HEK293T (cell line): ENCODE results near the gene DOCK1.

Source experiments
- ARNT ChIP-seq: fragments of 450-650 bp; IDR thresholded peaks from 2 replicates; pipeline ENCODE4 v1.6.1; 2017; ENCODE audit warnings: mild to moderate bottlenecking
- BHLHE40 ChIP-seq: fragments of 450-650 bp; IDR thresholded peaks from 2 replicates; pipeline ENCODE4 v1.6.1; 2016; ENCODE audit warnings: mild to moderate bottlenecking, moderate library complexity, borderline replicate concordance
- CTBP1 ChIP-seq: fragments of 450-650 bp; IDR thresholded peaks from 2 replicates; pipeline ENCODE4 v1.6.1; 2016; ENCODE audit warnings: borderline replicate concordance
- ELF4 ChIP-seq: fragments of 450-650 bp; IDR thresholded peaks from 2 replicates; pipeline ENCODE4 v1.6.1; 2017; ENCODE audit warnings: antibody characterized with exemption
- FOXA1 ChIP-seq: fragments of 450-650 bp; IDR thresholded peaks from 2 replicates; pipeline ENCODE4 v1.6.1; 2016; ENCODE audit warnings: mild to moderate bottlenecking
- FOXM1 ChIP-seq: fragments of 450-650 bp; IDR thresholded peaks from 2 replicates; pipeline ENCODE4 v1.6.1; 2017; ENCODE audit warnings: mild to moderate bottlenecking, borderline replicate concordance
- HDGF ChIP-seq: fragments of 450-650 bp; IDR thresholded peaks from 2 replicates; pipeline ENCODE4 v1.6.1; 2017; ENCODE audit warnings: antibody characterized with exemption, borderline replicate concordance
- LEF1 ChIP-seq: fragments of 450-650 bp; IDR thresholded peaks from 2 replicates; pipeline ENCODE4 v1.6.1; 2017; ENCODE audit warnings: mild to moderate bottlenecking, borderline replicate concordance
- NFRKB ChIP-seq: fragments of 450-650 bp; IDR thresholded peaks from 2 replicates; pipeline ENCODE4 v1.6.1; 2016; ENCODE audit warnings: mild to moderate bottlenecking, moderate library complexity
- SP1 ChIP-seq: fragments of 450-650 bp; IDR thresholded peaks from 2 replicates; pipeline ENCODE4 v1.6.1; 2017
- SUZ12 ChIP-seq: fragments of 450-650 bp; IDR thresholded peaks from 2 replicates; pipeline ENCODE4 v1.6.1; 2016; ENCODE audit warnings: mild to moderate bottlenecking
- TARDBP ChIP-seq: fragments of 450-650 bp; IDR thresholded peaks from 2 replicates; pipeline ENCODE4 v1.6.1; 2016
- ZNF384 ChIP-seq: fragments of 450-650 bp; IDR thresholded peaks from 2 replicates; pipeline ENCODE4 v1.6.1; 2016
- TF ChIP-seq, protein P1 (sequence below): fragments of 450-650 bp; IDR thresholded peaks from 2 replicates; pipeline ENCODE4 v1.6.1; 2016

DNA sequence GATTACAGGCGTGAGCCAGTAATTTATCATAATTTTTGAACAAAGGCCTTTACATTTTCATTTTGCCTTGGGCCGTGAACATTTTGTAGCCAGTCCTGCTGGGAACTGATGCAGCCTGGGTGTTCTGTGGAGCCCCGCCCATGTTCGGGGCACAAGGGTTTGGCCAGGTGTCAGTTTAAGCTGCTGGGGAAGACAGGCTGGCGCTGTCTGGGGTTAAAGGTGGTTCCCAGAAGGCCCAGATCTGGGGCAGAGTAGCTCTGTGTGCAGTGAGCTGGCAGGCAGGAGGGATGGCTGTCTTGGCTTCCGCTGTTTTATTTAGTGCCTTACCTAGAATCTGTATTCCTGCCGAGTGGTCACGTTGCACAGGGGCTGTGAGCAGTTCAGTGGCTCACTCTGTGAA lies 50.2 kb downstream of the DOCK1 start:
- TF ChIP-seq SP1 (no peak), LEF1 (no peak), CTBP1 (no peak), FOXM1 (no peak), FOXA1 (no peak), BHLHE40 (no peak), NFRKB (no peak), TARDBP (no peak), ZNF384 (no peak), HDGF (no peak), ELF4 (no peak), ARNT (no peak), SUZ12 (no peak)
- TF ChIP-seq, protein P1, sequence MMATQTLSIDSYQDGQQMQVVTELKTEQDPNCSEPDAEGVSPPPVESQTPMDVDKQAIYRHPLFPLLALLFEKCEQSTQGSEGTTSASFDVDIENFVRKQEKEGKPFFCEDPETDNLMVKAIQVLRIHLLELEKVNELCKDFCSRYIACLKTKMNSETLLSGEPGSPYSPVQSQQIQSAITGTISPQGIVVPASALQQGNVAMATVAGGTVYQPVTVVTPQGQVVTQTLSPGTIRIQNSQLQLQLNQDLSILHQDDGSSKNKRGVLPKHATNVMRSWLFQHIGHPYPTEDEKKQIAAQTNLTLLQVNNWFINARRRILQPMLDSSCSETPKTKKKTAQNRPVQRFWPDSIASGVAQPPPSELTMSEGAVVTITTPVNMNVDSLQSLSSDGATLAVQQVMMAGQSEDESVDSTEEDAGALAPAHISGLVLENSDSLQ, result no peak
